Metanephros (tissue), 2 donors: ENCODE results near the gene ORAI1. TPM values are rescaled to one million over a fixed set of nuclear protein-coding genes. Genes with fewer than 3 reads are reported as not detected.

ENCODE experiments used
- small RNA-seq: library from RNA; depleted of rRNA; stranded (forward); fragments of <200 nt; gene quantifications from one replicate; pipeline ENCODE3, GENCODE V24; 2014; ENCODE audit warnings: low replicate concordance
- total RNA-seq: library from RNA; depleted of rRNA; stranded (reverse); fragments of >200 nt; gene quantifications from one replicate; pipeline ENCODE4 v1.2.3, GENCODE V29; 2014

The ORAI1 gene
- 21.0 TPM for total RNA-seq

GRCh38 chr12:121626087-121626852 lies at the start of gene ORAI1:
Gene ORAI1, plus strand, starts transcription at chr12:121626530.

DNA sequence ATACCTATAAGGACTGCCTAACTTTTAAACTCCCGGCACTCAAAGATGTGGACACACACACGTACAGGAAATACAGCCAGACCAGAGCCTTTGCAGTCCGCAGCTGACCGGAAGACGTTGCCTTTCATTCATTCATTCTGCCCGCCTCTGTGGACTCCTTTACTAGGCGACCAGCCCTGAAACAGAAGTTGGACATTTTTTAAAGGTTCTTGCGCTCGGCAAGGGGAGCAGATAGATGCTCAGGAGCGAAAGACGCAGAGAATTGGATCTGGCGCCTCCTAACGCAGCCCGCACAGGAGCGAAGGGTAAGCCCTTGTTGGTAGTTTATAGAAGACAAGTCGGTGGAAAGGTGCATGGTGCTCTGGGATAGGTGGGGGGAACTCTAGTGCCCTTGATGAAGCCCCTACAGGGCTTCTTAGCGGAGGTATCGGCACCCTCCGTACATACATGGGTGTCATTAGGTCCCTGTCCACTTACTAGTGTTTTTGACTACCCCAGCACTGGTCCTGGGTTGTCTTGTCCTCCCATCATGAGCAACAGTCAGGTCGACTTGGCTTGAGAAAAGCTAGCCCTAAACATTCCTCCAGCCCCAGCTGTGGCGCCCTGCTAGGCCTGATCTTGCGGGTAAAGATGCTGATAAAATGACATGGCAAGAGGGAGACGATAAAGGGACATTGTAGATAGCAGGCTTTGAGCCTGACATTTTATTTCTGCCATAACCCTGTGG lies 45.2 kb upstream of the ORAI1 start, which contains the start of gene KDM2B:
TSS of gene KDM2B (minus strand) at position 65 of the 727 bp plus-strand sequence. CDS start 112 bp downstream, outside the sequence.

GRCh38 chr12:121669521-121669900 lies 43.2 kb downstream of the ORAI1 start, which contains the start of gene MORN3:
Gene MORN3, minus strand, starts transcription at chr12:121669654. Its CDS starts 171 bp downstream, at chr12:121669483.

Small RNA genes lying within 50 kb of the gene (small RNA-seq; reads per million reads assigned to genes)
- not detected for gene RNU6-1004P

Other genes starting within 250 kb of the ORAI1 start
- 64.3 TPM for gene RNF34, start 226.4 kb upstream of the ORAI1 start, total RNA-seq
- gene KDM2B, start 45.5 kb upstream of the ORAI1 start, total RNA-seq = 61.8 TPM
- 0.70 TPM for gene MORN3, start 43.1 kb downstream of the ORAI1 start, total RNA-seq
- gene TMEM120B, start 86.2 kb downstream of the ORAI1 start, total RNA-seq = 14.3 TPM
- gene RHOF, start 167.2 kb downstream of the ORAI1 start, total RNA-seq = 13.8 TPM
- gene SETD1B, start 177.5 kb downstream of the ORAI1 start, total RNA-seq = 12.6 TPM
- 0.93 TPM for gene HPD, start 232.3 kb downstream of the ORAI1 start, total RNA-seq